Liver (tissue), 9 donors: ENCODE results near the gene NOPCHAP1. TPM values are rescaled to one million over a fixed set of nuclear protein-coding genes. Genes with fewer than 3 reads are reported as not detected.

Experiments used
- DNase-seq: peaks from one replicate; pipeline ENCODE4 v3.0.0-alpha.2; 2017; ENCODE audit warnings: low spot score
- H3K27ac ChIP-seq, 2 donors: one replicate each; pipeline ENCODE4 v1.7.0; 2013; ENCODE audit warnings: inconsistent platforms in 2 of 2, low read length in 2 of 2, control low read depth in 1 of 2, low read depth in 1 of 2, mild to moderate bottlenecking in 1 of 2
- H3K27me3 ChIP-seq, 4 donors: one replicate each; pipeline versions ENCODE4 v1.6.1 to v1.7.0; 2013; ENCODE audit warnings: low read length in 3 of 4, inconsistent platforms in 1 of 4, mild to moderate bottlenecking in 1 of 4, moderate library complexity in 1 of 4; ENCODE audit not compliant: control insufficient read depth in 4 of 4, insufficient read depth in 4 of 4
- H3K36me3 ChIP-seq, 4 donors: one replicate each; pipeline versions ENCODE4 v1.6.1 to v1.7.0; 2013; ENCODE audit warnings: low read length in 3 of 4, mild to moderate bottlenecking in 3 of 4, low read depth in 1 of 4, moderate library complexity in 1 of 4; ENCODE audit not compliant: control insufficient read depth in 4 of 4, insufficient read depth in 3 of 4
- H3K4me1 ChIP-seq, 4 donors: one replicate each; pipeline versions ENCODE4 v1.6.1 to v1.7.0; 2013; ENCODE audit warnings: low read length in 3 of 4, mild to moderate bottlenecking in 3 of 4, moderate library complexity in 1 of 4; ENCODE audit not compliant: control insufficient read depth in 4 of 4, insufficient read depth in 4 of 4
- H3K4me3 ChIP-seq, 3 donors: one replicate each; pipeline versions ENCODE4 v1.6.1 to v1.7.0; 2013; ENCODE audit warnings: low read length in 3 of 3, control low read depth in 1 of 3, low read depth in 1 of 3, mild to moderate bottlenecking in 1 of 3
- H3K9ac ChIP-seq, 2 donors: one replicate each; pipeline ENCODE4 v1.7.0; 2013; ENCODE audit warnings: low read length in 2 of 2, mild to moderate bottlenecking in 2 of 2, moderate library complexity in 2 of 2, control low read depth in 1 of 2, low read depth in 1 of 2
- H3K9me3 ChIP-seq, 4 donors: one replicate each; pipeline versions ENCODE4 v1.6.1 to v1.7.0; 2013; ENCODE audit warnings: low read length in 3 of 4; ENCODE audit not compliant: control insufficient read depth in 4 of 4
- EGR1 ChIP-seq, 2 donors: IDR thresholded peaks; 2 replicates each; pipeline ENCODE4 v1.6.1; 2016 to 2018; ENCODE audit warnings: antibody characterized with exemption in 2 of 2, low read depth in 2 of 2
- FOXA1 ChIP-seq: IDR thresholded peaks from 2 replicates; pipeline ENCODE4 v1.6.1; 2016; ENCODE audit warnings: antibody characterized with exemption
- GABPA ChIP-seq, 2 donors: IDR thresholded peaks in 1 of 2; conservative IDR thresholded peaks in 1 of 2; 2 replicates each; pipeline ENCODE4 v1.6.1; 2016; ENCODE audit warnings: antibody characterized with exemption in 2 of 2, mild to moderate bottlenecking in 1 of 2, moderate library complexity in 1 of 2
- HNF4A ChIP-seq, 2 donors: conservative IDR thresholded peaks; 2 replicates each; pipeline ENCODE4 v1.6.1; 2016; ENCODE audit warnings: antibody characterized with exemption in 2 of 2, mild to moderate bottlenecking in 2 of 2
- HNF4G ChIP-seq: IDR thresholded peaks from 2 replicates; pipeline ENCODE4 v1.6.1; 2016; ENCODE audit warnings: antibody characterized with exemption
- JUND ChIP-seq, 2 donors: IDR thresholded peaks; 2 replicates each; pipeline ENCODE4 v1.6.1; 2016; ENCODE audit warnings: antibody characterized with exemption in 2 of 2
- NR2F2 ChIP-seq: IDR thresholded peaks from 2 replicates; pipeline ENCODE4 v1.6.1; 2016; ENCODE audit warnings: antibody characterized with exemption
- RAD21 ChIP-seq, 2 donors: IDR thresholded peaks; 2 replicates each; pipeline ENCODE4 v1.6.1; 2016; ENCODE audit warnings: antibody characterized with exemption in 2 of 2, mild to moderate bottlenecking in 2 of 2
- TAF1 ChIP-seq: conservative IDR thresholded peaks from 2 replicates; pipeline ENCODE4 v1.6.1; 2016; ENCODE audit warnings: antibody characterized with exemption, mild to moderate bottlenecking
- YY1 ChIP-seq: IDR thresholded peaks from 2 replicates; pipeline ENCODE4 v1.6.1; 2016; ENCODE audit warnings: antibody characterized with exemption, mild to moderate bottlenecking
- WGBS: extraction: QIAGEN DNeasy Blood & Tissue Kit; methylation state at CpG from one replicate; pipeline ENCODE4 v1.1.7; 2013; 5-methylcytosine and 5-hydroxymethylcytosine counted together
- polyA plus RNA-seq, 2 donors: library from polyadenylated mRNA; stranded (reverse) in 1 of 2; unstranded in 1 of 2; fragments of 200-250 nt in 1 of 2; fragments of >200 nt in 1 of 2; fragmentation: Nextera tagmentation in 1 of 2; extraction: Ambion mirVana in 1 of 2; gene quantifications; one replicate each; pipeline versions ENCODE4 v1.2.1 to v1.2.3, GENCODE V29; 2013 to 2015
- total RNA-seq, 2 donors: library from RNA; depleted of rRNA; stranded (reverse); fragments of >200 nt; gene quantifications; one replicate each; pipeline ENCODE4 v1.2.3, GENCODE V29; 2014
- TF ChIP-seq, protein P1 (sequence below): IDR thresholded peaks from 2 replicates; pipeline ENCODE4 v1.6.1; 2016; ENCODE audit warnings: antibody characterized with exemption, mild to moderate bottlenecking
- donor health status: healthy.
- donor health status: healthy.
- donor health status: healthy.
- donor health status: healthy.
- donor health status: healthy.

Gene NOPCHAP1
- total and polyA plus RNA-seq, 4 donors, result 2.1 to 18.6 (median 3.5) TPM

DNA sequence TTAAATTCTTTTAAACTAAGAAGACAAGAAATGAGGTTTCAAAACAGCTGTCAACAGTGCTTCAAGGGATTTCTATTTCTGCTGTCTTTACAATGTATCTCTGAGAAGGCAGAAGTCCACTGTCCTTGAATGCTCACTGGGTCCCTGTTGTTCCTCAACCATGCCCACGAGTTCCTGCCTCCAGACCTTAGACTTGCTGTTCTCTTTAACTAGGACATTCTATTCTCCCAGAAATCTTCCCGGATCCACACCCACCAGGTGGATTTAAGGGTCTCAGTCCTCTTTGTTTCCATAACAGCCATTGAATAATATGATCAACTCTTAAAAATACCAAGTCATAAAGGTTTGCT is 21.3 kb upstream of the NOPCHAP1 start:
- H3K9me3 ChIP-seq, result no peaks in the 10 kb centered on the region
- H3K4me1 ChIP-seq, result peaks cover 0 to 4% (median 2%) of the 10 kb centered on the region in 4 donors
- H3K4me3 ChIP-seq, result no peak overlapping the region
- H3K36me3 ChIP-seq, result no peaks in the 10 kb centered on the region
- H3K9ac ChIP-seq, result no peak overlapping the region
- H3K27ac ChIP-seq, result no peak overlapping the region
- WGBS, result 84% methylated on average over 2 of the region's 2 CpGs
- DNase-seq, result no peak
- no peaks in the 10 kb centered on the region for H3K27me3 ChIP-seq
- TF ChIP-seq TAF1 (no peak), RAD21 (IDR thresholded peaks at IDR 0.05) (no peak), HNF4A (conservative IDR thresholded peaks at IDR 0.05) (no peak), GABPA (IDR thresholded peaks at IDR 0.05 in 1 of 2, conservative IDR thresholded peaks at IDR 0.05 in 1 of 2) (no peak), HNF4G (no peak), JUND (IDR thresholded peaks at IDR 0.05) (no peak), FOXA1 (no peak), NR2F2 (no peak)
- TF ChIP-seq, protein P1, sequence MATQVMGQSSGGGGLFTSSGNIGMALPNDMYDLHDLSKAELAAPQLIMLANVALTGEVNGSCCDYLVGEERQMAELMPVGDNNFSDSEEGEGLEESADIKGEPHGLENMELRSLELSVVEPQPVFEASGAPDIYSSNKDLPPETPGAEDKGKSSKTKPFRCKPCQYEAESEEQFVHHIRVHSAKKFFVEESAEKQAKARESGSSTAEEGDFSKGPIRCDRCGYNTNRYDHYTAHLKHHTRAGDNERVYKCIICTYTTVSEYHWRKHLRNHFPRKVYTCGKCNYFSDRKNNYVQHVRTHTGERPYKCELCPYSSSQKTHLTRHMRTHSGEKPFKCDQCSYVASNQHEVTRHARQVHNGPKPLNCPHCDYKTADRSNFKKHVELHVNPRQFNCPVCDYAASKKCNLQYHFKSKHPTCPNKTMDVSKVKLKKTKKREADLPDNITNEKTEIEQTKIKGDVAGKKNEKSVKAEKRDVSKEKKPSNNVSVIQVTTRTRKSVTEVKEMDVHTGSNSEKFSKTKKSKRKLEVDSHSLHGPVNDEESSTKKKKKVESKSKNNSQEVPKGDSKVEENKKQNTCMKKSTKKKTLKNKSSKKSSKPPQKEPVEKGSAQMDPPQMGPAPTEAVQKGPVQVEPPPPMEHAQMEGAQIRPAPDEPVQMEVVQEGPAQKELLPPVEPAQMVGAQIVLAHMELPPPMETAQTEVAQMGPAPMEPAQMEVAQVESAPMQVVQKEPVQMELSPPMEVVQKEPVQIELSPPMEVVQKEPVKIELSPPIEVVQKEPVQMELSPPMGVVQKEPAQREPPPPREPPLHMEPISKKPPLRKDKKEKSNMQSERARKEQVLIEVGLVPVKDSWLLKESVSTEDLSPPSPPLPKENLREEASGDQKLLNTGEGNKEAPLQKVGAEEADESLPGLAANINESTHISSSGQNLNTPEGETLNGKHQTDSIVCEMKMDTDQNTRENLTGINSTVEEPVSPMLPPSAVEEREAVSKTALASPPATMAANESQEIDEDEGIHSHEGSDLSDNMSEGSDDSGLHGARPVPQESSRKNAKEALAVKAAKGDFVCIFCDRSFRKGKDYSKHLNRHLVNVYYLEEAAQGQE, result no peak

DNA sequence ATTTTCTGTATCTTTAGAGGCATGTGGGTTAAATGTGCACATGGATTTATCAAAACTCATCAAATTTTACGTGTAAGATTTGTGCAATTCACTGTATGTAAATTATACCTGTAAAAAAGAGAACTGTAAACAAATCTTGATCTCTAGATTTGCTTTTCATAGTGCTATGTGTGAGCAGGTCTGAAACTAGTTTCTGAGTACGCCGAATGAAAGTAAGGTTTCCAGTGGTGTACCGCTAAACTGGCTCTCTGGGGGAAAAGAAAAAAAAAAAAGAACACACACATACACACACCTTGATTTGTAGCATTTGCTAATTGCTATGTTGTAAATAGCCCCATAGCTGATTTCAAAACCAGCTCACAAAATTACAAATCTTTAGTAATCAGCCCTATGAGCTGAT is 19.4 kb upstream of the NOPCHAP1 start:
- Histone ChIP-seq H3K36me3 (no peaks in the 10 kb centered on the region), H3K27me3 (no peaks in the 10 kb centered on the region), H3K4me3 (no peak overlapping the region), H3K27ac (no peak overlapping the region), H3K9ac (no peak overlapping the region), H3K9me3 (no peaks in the 10 kb centered on the region), H3K4me1 (peaks cover 0 to 2% (median 0%) of the 10 kb centered on the region in 4 donors)
- TF ChIP-seq YY1, result no peak
- TF ChIP-seq, protein P1, result no peak
- TF ChIP-seq EGR1 (IDR thresholded peaks at IDR 0.05; ENCODE audit: low read depth in 2 of 2), result no peak
- 92% methylated on average over 4 of the region's 4 CpGs for WGBS
- no peak for DNase-seq

DNA sequence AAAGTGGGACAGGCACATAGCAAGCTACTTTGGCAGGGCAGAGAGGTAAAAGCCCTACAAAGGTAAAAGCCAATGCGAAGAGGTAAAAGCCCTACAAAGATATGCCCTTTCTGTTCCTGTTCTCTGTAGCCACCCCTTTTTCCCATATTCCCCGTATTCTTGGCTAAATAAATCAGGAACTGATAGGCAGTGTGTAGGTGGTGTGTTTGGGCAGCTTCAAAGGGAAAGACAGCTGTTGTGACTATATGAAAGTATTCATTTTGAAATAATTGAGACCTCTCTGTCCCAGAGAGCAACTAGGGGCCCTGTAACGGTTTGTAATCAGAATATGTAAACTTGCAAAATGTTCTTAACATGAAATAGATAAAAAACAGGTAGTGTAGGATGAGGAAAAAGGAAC is 16.8 kb upstream of the NOPCHAP1 start:
- Histone ChIP-seq H3K9ac (no peak overlapping the region), H3K27me3 (no peaks in the 10 kb centered on the region), H3K4me3 (no peak overlapping the region), H3K27ac (no peak overlapping the region), H3K4me1 (peaks cover 0 to 2% (median 0%) of the 10 kb centered on the region in 4 donors), H3K36me3 (no peaks in the 10 kb centered on the region), H3K9me3 (no peaks in the 10 kb centered on the region)
- TF ChIP-seq HNF4A (conservative IDR thresholded peaks at IDR 0.05) (no peak), YY1 (no peak), EGR1 (IDR thresholded peaks at IDR 0.05; ENCODE audit: low read depth in 2 of 2) (no peak), NR2F2 (no peak)
- DNase-seq, result no peak
- 82% methylated on average over 3 of the region's 3 CpGs for WGBS
